Activated B cell treated with CpG ODN at 0.5 μM for 24 hours (primary cell): ENCODE data around the gene RAB6B. TPM values are rescaled to one million over a fixed set of nuclear protein-coding genes. Genes with fewer than 3 reads are reported as not detected.

Source experiments
- total RNA-seq: library from RNA; stranded (reverse); gene quantifications from 2 replicates; pipeline ENCODE4 v1.2.3, GENCODE V29; 2022

RAB6B gene
- total RNA-seq, 1 donor from 2014 or later, result not detected

Other genes with a start within 250 kb of the RAB6B start
- 45.8 and 49.9 TPM in 2 replicates for gene TOPBP1, start 233.9 kb downstream of the RAB6B start, total RNA-seq
- gene TF, start 149.5 kb downstream of the RAB6B start, total RNA-seq, result 0.10 and 0.29 TPM in 2 replicates
- 36.5 and 38.5 TPM in 2 replicates for gene SRPRB, start 90.1 kb downstream of the RAB6B start, total RNA-seq
- not detected in 2 replicates for gene SLCO2A1, start 134.0 kb upstream of the RAB6B start, total RNA-seq